HUES48 (cell line): Measurements from ENCODE around the gene MCOLN1.

Experiments
- H3K27ac ChIP-seq: one replicate; pipeline ENCODE4 v1.7.0; 2013; ENCODE audit warnings: low read depth, low read length, inconsistent platforms
- H3K27me3 ChIP-seq: 2 replicates; pipeline ENCODE4 v1.6.1; 2013; ENCODE audit warnings: mild to moderate bottlenecking, low read length; ENCODE audit not compliant: control insufficient read depth, insufficient read depth
- H3K36me3 ChIP-seq: 2 replicates; pipeline ENCODE4 v1.6.1; 2013; ENCODE audit warnings: low read length; ENCODE audit not compliant: control insufficient read depth, insufficient read depth
- H3K4me1 ChIP-seq: 2 replicates; pipeline ENCODE4 v1.6.1; 2013; ENCODE audit warnings: mild to moderate bottlenecking, low read length; ENCODE audit not compliant: control insufficient read depth, insufficient read depth
- H3K4me3 ChIP-seq: 2 replicates; pipeline ENCODE4 v1.5.1; 2013; ENCODE audit warnings: mild to moderate bottlenecking, low read depth, low read length
- H3K9ac ChIP-seq: 2 replicates; pipeline ENCODE4 v1.6.1; 2013; ENCODE audit warnings: mild to moderate bottlenecking, low read depth, low read length, moderate library complexity
- H3K9me3 ChIP-seq: 2 replicates; pipeline ENCODE4 v1.6.1; 2013; ENCODE audit warnings: low read length; ENCODE audit not compliant: control insufficient read depth, insufficient read depth

MCOLN1 gene

GRCh38 chr19:7549429-7550148 is 27.2 kb downstream of the MCOLN1 start:
- Histone ChIP-seq H3K27me3 (no peaks in the 10 kb centered on the region), H3K27ac (no peak overlapping the region), H3K36me3 (peaks cover 14% of the 10 kb centered on the region), H3K9me3 (no peaks in the 10 kb centered on the region), H3K9ac (no peak overlapping the region), H3K4me3 (no peak overlapping the region), H3K4me1 (0 out of 2 replicates have a peak, but pooled peaks cover 6% of the 10 kb centered on the region)

- H3K4me3 ChIP-seq: peak overlapping the region; percentile 52; the same call in 1 of the 2 replicates
- 0 out of 2 replicates have a peak, but pooled peaks cover 6% of the 10 kb centered on the region for H3K4me1 ChIP-seq
- H3K27ac ChIP-seq: no peak overlapping the region
- no peaks in the 10 kb centered on the region for H3K27me3 ChIP-seq
- H3K36me3 ChIP-seq: peaks cover 14% of the 10 kb centered on the region
- no peak overlapping the region for H3K9ac ChIP-seq
- no peaks in the 10 kb centered on the region for H3K9me3 ChIP-seq
Measured at GRCh38 chr19:7550169-7550770, 27.8 kb downstream of the MCOLN1 start.

- no peak overlapping the region for H3K9ac ChIP-seq
- peak overlapping the region; percentile 61 for H3K4me3 ChIP-seq
Measured at GRCh38 chr19:7550987-7551761, 28.8 kb downstream of the MCOLN1 start.

GRCh38 chr19:7552781-7553180 is 30.4 kb downstream of the MCOLN1 start:
- no peaks in the 10 kb centered on the region for H3K27me3 ChIP-seq
- H3K4me1 ChIP-seq: peaks cover 6% of the 10 kb centered on the region; the same call in 1 of the 2 replicates

More at GRCh38 chr19:7550987-7551761, 28.8 kb downstream of the MCOLN1 start:
- no peak overlapping the region for H3K27ac ChIP-seq
- peaks cover 13% of the 10 kb centered on the region for H3K36me3 ChIP-seq
- no peaks in the 10 kb centered on the region for H3K27me3 ChIP-seq
- no peaks in the 10 kb centered on the region for H3K9me3 ChIP-seq
- H3K4me1 ChIP-seq: peaks cover 6% of the 10 kb centered on the region; the same call in 1 of the 2 replicates

GRCh38 chr19:7554565-7554964 is 32.1 kb downstream of the MCOLN1 start:
- Histone ChIP-seq H3K4me1 (peaks cover 6% of the 10 kb centered on the region; the same call in 1 of the 2 replicates), H3K4me3 (peak overlapping the region; percentile 64; the same call in 1 of the 2 replicates), H3K36me3 (peaks cover 45% of the 10 kb centered on the region), H3K9ac (no peak overlapping the region), H3K9me3 (no peaks in the 10 kb centered on the region), H3K27me3 (no peaks in the 10 kb centered on the region), H3K27ac (no peak overlapping the region)

More at GRCh38 chr19:7552781-7553180, 30.4 kb downstream of the MCOLN1 start:
- Histone ChIP-seq H3K36me3 (peaks cover 28% of the 10 kb centered on the region), H3K9me3 (no peaks in the 10 kb centered on the region), H3K9ac (no peak overlapping the region), H3K27ac (no peak overlapping the region), H3K4me3 (no peak overlapping the region)

GRCh38 chr19:7554990-7555864 is 32.8 kb downstream of the MCOLN1 start:
- Histone ChIP-seq H3K9ac (no peak overlapping the region), H3K36me3 (peaks cover 48% of the 10 kb centered on the region), H3K27ac (no peak overlapping the region), H3K4me1 (peaks cover 6% of the 10 kb centered on the region; the same call in 1 of the 2 replicates), H3K9me3 (no peaks in the 10 kb centered on the region), H3K27me3 (no peaks in the 10 kb centered on the region), H3K4me3 (peak overlapping the region; percentile 64; the same call in 1 of the 2 replicates)

GRCh38 chr19:7556696-7557315 is 34.4 kb downstream of the MCOLN1 start:
- Histone ChIP-seq H3K9me3 (no peaks in the 10 kb centered on the region), H3K9ac (no peak overlapping the region), H3K27ac (no peak overlapping the region), H3K4me3 (no peak overlapping the region), H3K36me3 (peaks cover 54% of the 10 kb centered on the region), H3K27me3 (no peaks in the 10 kb centered on the region), H3K4me1 (no peaks in the 10 kb centered on the region; the same call in 1 of the 2 replicates)

- no peak overlapping the region for H3K9ac ChIP-seq
- H3K4me1 ChIP-seq: no peaks in the 10 kb centered on the region; the same call in 1 of the 2 replicates
- H3K27ac ChIP-seq: no peak overlapping the region
- H3K36me3 ChIP-seq: peaks cover 49% of the 10 kb centered on the region
- no peak overlapping the region for H3K4me3 ChIP-seq
- H3K27me3 ChIP-seq: no peaks in the 10 kb centered on the region
- H3K9me3 ChIP-seq: no peaks in the 10 kb centered on the region
Measured at GRCh38 chr19:7558667-7559066, 36.2 kb downstream of the MCOLN1 start.

GRCh38 chr19:7559102-7559501 is 36.7 kb downstream of the MCOLN1 start:
- no peaks in the 10 kb centered on the region for H3K9me3 ChIP-seq
- H3K27ac ChIP-seq: no peak overlapping the region
- no peak overlapping the region for H3K4me3 ChIP-seq
- no peaks in the 10 kb centered on the region; the same call in 1 of the 2 replicates for H3K4me1 ChIP-seq
- H3K9ac ChIP-seq: no peak overlapping the region
- peaks cover 48% of the 10 kb centered on the region for H3K36me3 ChIP-seq
- H3K27me3 ChIP-seq: no peaks in the 10 kb centered on the region

GRCh38 chr19:7560255-7560654 is 37.8 kb downstream of the MCOLN1 start:
- no peaks in the 10 kb centered on the region; the same call in 1 of the 2 replicates for H3K4me1 ChIP-seq
- no peaks in the 10 kb centered on the region for H3K9me3 ChIP-seq
- H3K27me3 ChIP-seq: no peaks in the 10 kb centered on the region
- H3K4me3 ChIP-seq: no peak overlapping the region
- H3K9ac ChIP-seq: no peak overlapping the region
- peaks cover 42% of the 10 kb centered on the region for H3K36me3 ChIP-seq
- no peak overlapping the region for H3K27ac ChIP-seq
